ENCODE data around the gene FCHO1. TPM values are rescaled to one million over a fixed set of nuclear protein-coding genes. Genes with fewer than 3 reads are reported as not detected.

Gene FCHO1
- total RNA-seq, 1 experiment from 2014 or later, result 16.6 TPM

DNA sequence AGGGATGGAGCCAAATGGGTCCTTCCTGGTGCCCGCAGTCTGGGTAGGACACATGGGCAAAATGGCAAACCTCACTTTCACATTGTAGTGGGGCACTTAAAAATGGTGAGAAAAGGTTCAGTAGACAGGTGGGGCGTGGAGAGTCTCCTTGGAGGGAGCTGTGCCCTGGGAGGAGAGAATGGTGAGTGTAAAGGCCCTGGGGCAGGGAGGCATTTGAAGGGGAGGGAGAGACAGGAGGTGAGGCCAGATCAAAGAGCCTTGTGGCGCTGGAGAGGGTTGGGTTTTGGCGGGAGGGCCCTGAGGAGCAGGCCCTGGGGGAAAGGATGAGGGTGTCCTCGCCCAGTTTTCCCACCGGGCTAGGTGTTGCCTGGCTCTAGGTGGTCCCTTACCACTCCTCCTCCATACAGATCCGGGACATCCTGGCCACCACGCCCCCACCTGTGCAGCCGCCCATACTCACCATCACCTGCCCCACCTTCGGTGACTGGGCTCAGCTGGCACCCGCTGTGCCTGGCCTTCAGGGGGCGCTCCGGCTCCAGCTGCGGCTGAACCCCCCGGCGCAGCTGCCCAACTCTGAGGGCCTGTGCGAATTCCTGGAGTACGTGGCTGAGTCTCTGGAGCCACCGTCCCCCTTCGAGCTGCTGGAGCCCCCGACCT is 25.7 kb upstream of the FCHO1 start:
- H3K4me2 ChIP-seq (ENCODE audit: low read depth, low read length, poor library complexity, severe bottlenecking), result no peak overlapping the region
- no peaks in the 10 kb centered on the region for H3K9me3 ChIP-seq (ENCODE audit: low read length)
- H4K20me1 ChIP-seq (ENCODE audit: insufficient read depth, low read depth, low read length), result peaks cover 20% of the 10 kb centered on the region; the same call in 1 of the 2 replicates
- H3K4me1 ChIP-seq (ENCODE audit: low read length), result peaks cover 16% of the 10 kb centered on the region
- no peaks in the 10 kb centered on the region for H3K27me3 ChIP-seq (ENCODE audit: low read length)
- no peak overlapping the region for H3K27ac ChIP-seq (ENCODE audit: low read length)
- H3K4me3 ChIP-seq (ENCODE audit: low read length), result no peak overlapping the region
- H3K79me2 ChIP-seq (ENCODE audit: low read length), result peaks cover 33% of the 10 kb centered on the region
- peaks cover 16% of the 10 kb centered on the region; the same call in 1 of the 2 replicates for H3K36me3 ChIP-seq (ENCODE audit: insufficient read depth, low read length)
- peak; percentile 52 for DNase-seq
- no peak overlapping the region for H2AFZ ChIP-seq (ENCODE audit: low read length)
- no peaks in the 10 kb centered on the region for H3K9me2 ChIP-seq (replicated peaks; ENCODE audit: insufficient read depth, low read length)
- H3K9ac ChIP-seq (ENCODE audit: low read length), result no peak overlapping the region

- no peak overlapping the region for H3K27ac ChIP-seq (ENCODE audit: low read length)
- peaks cover 31% of the 10 kb centered on the region for H3K79me2 ChIP-seq (ENCODE audit: low read length)
- peaks cover 18% of the 10 kb centered on the region; the same call in 1 of the 2 replicates for H3K36me3 ChIP-seq (ENCODE audit: insufficient read depth, low read length)
These were observed 25.0 kb upstream of the FCHO1 start for GRCh38 chr19:17726136-17726741.

GRCh38 chr19:17726964-17727773 is 24.1 kb upstream of the FCHO1 start:
- Histone ChIP-seq H3K9ac (ENCODE audit: low read length) (no peak overlapping the region), H4K20me1 (ENCODE audit: insufficient read depth, low read depth, low read length) (peaks cover 12% of the 10 kb centered on the region; the same call in 1 of the 2 replicates), H3K27me3 (ENCODE audit: low read length) (no peaks in the 10 kb centered on the region)

More at GRCh38 chr19:17726136-17726741, 25.0 kb upstream of the FCHO1 start:
- Histone ChIP-seq H3K4me3 (ENCODE audit: low read length) (no peak overlapping the region), H4K20me1 (ENCODE audit: insufficient read depth, low read depth, low read length) (peaks cover 16% of the 10 kb centered on the region; the same call in 1 of the 2 replicates), H3K9me3 (ENCODE audit: low read length) (no peaks in the 10 kb centered on the region), H2AFZ (ENCODE audit: low read length) (no peak overlapping the region), H3K4me1 (ENCODE audit: low read length) (peaks cover 9% of the 10 kb centered on the region), H3K27me3 (ENCODE audit: low read length) (no peaks in the 10 kb centered on the region), H3K9ac (ENCODE audit: low read length) (no peak overlapping the region), H3K4me2 (ENCODE audit: low read depth, low read length, poor library complexity, severe bottlenecking) (no peak overlapping the region), H3K9me2 (replicated peaks; ENCODE audit: insufficient read depth, low read length) (no peaks in the 10 kb centered on the region)
- no peak for DNase-seq

GRCh38 chr19:17727843-17728242 is 23.4 kb upstream of the FCHO1 start:
- H3K9me2 ChIP-seq (replicated peaks; ENCODE audit: insufficient read depth, low read length), result no peaks in the 10 kb centered on the region
- H3K9me3 ChIP-seq (ENCODE audit: low read length), result no peaks in the 10 kb centered on the region
- no peak overlapping the region for H2AFZ ChIP-seq (ENCODE audit: low read length)
- peaks cover 14% of the 10 kb centered on the region; the same call in 1 of the 2 replicates for H4K20me1 ChIP-seq (ENCODE audit: insufficient read depth, low read depth, low read length)
- DNase-seq, result no peak
- H3K9ac ChIP-seq (ENCODE audit: low read length), result no peak overlapping the region
- H3K79me2 ChIP-seq (ENCODE audit: low read length), result peaks cover 33% of the 10 kb centered on the region
- no peaks in the 10 kb centered on the region for H3K27me3 ChIP-seq (ENCODE audit: low read length)
- no peak overlapping the region for H3K27ac ChIP-seq (ENCODE audit: low read length)
- peaks cover 12% of the 10 kb centered on the region; the same call in 1 of the 2 replicates for H3K36me3 ChIP-seq (ENCODE audit: insufficient read depth, low read length)
- no peaks in the 10 kb centered on the region for H3K4me1 ChIP-seq (ENCODE audit: low read length)
- no peak overlapping the region for H3K4me2 ChIP-seq (ENCODE audit: low read depth, low read length, poor library complexity, severe bottlenecking)
- no peak overlapping the region for H3K4me3 ChIP-seq (ENCODE audit: low read length)

More at GRCh38 chr19:17726964-17727773, 24.1 kb upstream of the FCHO1 start:
- Histone ChIP-seq H3K79me2 (ENCODE audit: low read length) (peaks cover 29% of the 10 kb centered on the region), H3K4me2 (ENCODE audit: low read depth, low read length, poor library complexity, severe bottlenecking) (no peak overlapping the region), H2AFZ (ENCODE audit: low read length) (no peak overlapping the region), H3K36me3 (ENCODE audit: insufficient read depth, low read length) (peaks cover 12% of the 10 kb centered on the region; the same call in 1 of the 2 replicates), H3K9me2 (replicated peaks; ENCODE audit: insufficient read depth, low read length) (no peaks in the 10 kb centered on the region), H3K9me3 (ENCODE audit: low read length) (no peaks in the 10 kb centered on the region), H3K27ac (ENCODE audit: low read length) (no peak overlapping the region), H3K4me3 (ENCODE audit: low read length) (no peak overlapping the region), H3K4me1 (ENCODE audit: low read length) (no peaks in the 10 kb centered on the region; the same call in 1 of the 2 replicates)
- no peak for DNase-seq

DNA sequence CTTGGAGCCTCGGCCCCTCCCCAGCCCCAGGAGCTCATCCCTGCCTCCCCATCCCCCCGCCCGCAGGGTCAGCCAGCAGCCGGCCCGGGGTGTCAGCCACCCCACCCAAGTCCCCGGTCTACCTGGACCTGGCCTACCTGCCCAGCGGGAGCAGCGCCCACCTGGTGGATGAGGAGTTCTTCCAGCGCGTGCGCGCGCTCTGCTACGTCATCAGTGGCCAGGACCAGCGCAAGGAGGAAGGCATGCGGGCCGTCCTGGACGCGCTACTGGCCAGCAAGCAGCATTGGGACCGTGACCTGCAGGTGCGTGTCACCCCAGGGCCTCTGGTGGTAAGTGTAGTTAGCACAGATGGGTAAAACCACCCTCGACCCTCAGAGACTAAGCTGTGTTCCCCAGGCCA is 18.1 kb upstream of the FCHO1 start:
- H3K27me3 ChIP-seq (ENCODE audit: low read length), result no peaks in the 10 kb centered on the region
- peaks cover 13% of the 10 kb centered on the region; the same call in 1 of the 2 replicates for H4K20me1 ChIP-seq (ENCODE audit: insufficient read depth, low read depth, low read length)
- no peak overlapping the region for H3K4me3 ChIP-seq (ENCODE audit: low read length)
- no peaks in the 10 kb centered on the region for H3K9me3 ChIP-seq (ENCODE audit: low read length)
- H3K4me1 ChIP-seq (ENCODE audit: low read length), result no peaks in the 10 kb centered on the region
- DNase-seq, result no peak
- H3K36me3 ChIP-seq (ENCODE audit: insufficient read depth, low read length), result peaks cover 12% of the 10 kb centered on the region
- no peak overlapping the region for H3K9ac ChIP-seq (ENCODE audit: low read length)
- H3K27ac ChIP-seq (ENCODE audit: low read length), result no peak overlapping the region
- H3K4me2 ChIP-seq (ENCODE audit: low read depth, low read length, poor library complexity, severe bottlenecking), result no peak overlapping the region
- H3K9me2 ChIP-seq (replicated peaks; ENCODE audit: insufficient read depth, low read length), result no peaks in the 10 kb centered on the region
- H2AFZ ChIP-seq (ENCODE audit: low read length), result no peak overlapping the region
- H3K79me2 ChIP-seq (ENCODE audit: low read length), result peaks cover 33% of the 10 kb centered on the region

DNA sequence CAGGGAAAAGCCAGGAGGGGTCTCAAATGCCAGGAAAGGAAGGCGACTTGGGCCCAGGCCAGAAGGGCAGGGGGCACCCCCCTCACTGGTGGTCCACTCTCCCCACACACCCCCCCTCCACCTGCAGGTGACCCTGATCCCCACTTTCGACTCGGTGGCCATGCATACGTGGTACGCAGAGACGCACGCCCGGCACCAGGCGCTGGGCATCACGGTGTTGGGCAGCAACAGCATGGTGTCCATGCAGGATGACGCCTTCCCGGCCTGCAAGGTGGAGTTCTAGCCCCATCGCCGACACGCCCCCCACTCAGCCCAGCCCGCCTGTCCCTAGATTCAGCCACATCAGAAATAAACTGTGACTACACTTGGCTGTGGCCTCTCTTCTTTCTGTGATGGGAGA is 17.1 kb upstream of the FCHO1 start:
- H3K4me2 ChIP-seq (ENCODE audit: low read depth, low read length, poor library complexity, severe bottlenecking), result no peak overlapping the region
- H3K4me3 ChIP-seq (ENCODE audit: low read length), result no peak overlapping the region
- H3K4me1 ChIP-seq (ENCODE audit: low read length), result peaks cover 6% of the 10 kb centered on the region
- peaks cover 12% of the 10 kb centered on the region for H3K36me3 ChIP-seq (ENCODE audit: insufficient read depth, low read length)
- H4K20me1 ChIP-seq (ENCODE audit: insufficient read depth, low read depth, low read length), result peaks cover 13% of the 10 kb centered on the region; the same call in 1 of the 2 replicates
- H3K27ac ChIP-seq (ENCODE audit: low read length), result no peak overlapping the region
- H3K27me3 ChIP-seq (ENCODE audit: low read length), result no peaks in the 10 kb centered on the region
- H2AFZ ChIP-seq (ENCODE audit: low read length), result no peak overlapping the region
- H3K9ac ChIP-seq (ENCODE audit: low read length), result no peak overlapping the region
- no peak for DNase-seq
- peaks cover 28% of the 10 kb centered on the region for H3K79me2 ChIP-seq (ENCODE audit: low read length)
- no peaks in the 10 kb centered on the region for H3K9me2 ChIP-seq (replicated peaks; ENCODE audit: insufficient read depth, low read length)
- H3K9me3 ChIP-seq (ENCODE audit: low read length), result no peaks in the 10 kb centered on the region

DNA sequence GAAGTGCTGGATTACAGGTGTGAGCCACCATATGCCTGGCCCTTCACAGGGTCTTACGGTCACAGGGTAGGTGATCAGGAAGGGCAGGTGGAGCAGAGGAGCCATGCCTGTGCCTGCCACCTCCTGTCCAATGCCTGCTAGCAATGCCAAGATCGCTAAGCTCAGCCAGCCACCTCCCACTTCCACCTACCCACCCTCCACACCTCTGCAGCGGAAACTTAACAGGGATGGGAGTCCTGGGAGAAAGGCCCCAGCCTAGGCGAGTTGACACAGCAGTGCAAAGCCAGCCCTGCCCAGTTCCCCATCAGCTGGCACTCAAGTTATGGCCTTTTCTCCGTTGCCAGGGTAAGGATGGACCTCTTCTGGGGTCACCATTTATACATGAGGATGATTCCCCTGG is 15.9 kb upstream of the FCHO1 start:
- Histone ChIP-seq H3K4me2 (ENCODE audit: low read depth, low read length, poor library complexity, severe bottlenecking) (no peak overlapping the region), H3K4me1 (ENCODE audit: low read length) (peaks cover 12% of the 10 kb centered on the region), H3K27me3 (ENCODE audit: low read length) (no peaks in the 10 kb centered on the region), H3K9me2 (replicated peaks; ENCODE audit: insufficient read depth, low read length) (no peaks in the 10 kb centered on the region), H3K36me3 (ENCODE audit: insufficient read depth, low read length) (peaks cover 12% of the 10 kb centered on the region), H3K4me3 (ENCODE audit: low read length) (no peak overlapping the region), H4K20me1 (ENCODE audit: insufficient read depth, low read depth, low read length) (peaks cover 13% of the 10 kb centered on the region; the same call in 1 of the 2 replicates), H3K27ac (ENCODE audit: low read length) (no peak overlapping the region), H3K9me3 (ENCODE audit: low read length) (no peaks in the 10 kb centered on the region), H2AFZ (ENCODE audit: low read length) (no peak overlapping the region), H3K79me2 (ENCODE audit: low read length) (peaks cover 19% of the 10 kb centered on the region), H3K9ac (ENCODE audit: low read length) (no peak overlapping the region)
- DNase-seq, result no peak
